GM12891 (cell line): Measurements from ENCODE around the gene ADK.
"Not testable (repeated sequence)": the region's sequence is repeated elsewhere in the genome, so short reads cannot be mapped to it uniquely, and the experiment has no call there.

Source experiments
- DNase-seq: peaks from one replicate; pipeline ENCODE4 v3.0.0; 2011; ENCODE audit warnings: low spot score; ENCODE audit not compliant: insufficient read length
- FAIRE-seq: peaks from 2 replicates; lab custom pipeline; 2011; peaks lifted over from hg19 to GRCh38; lab: Jason Lieb, UNC
- PAX5 ChIP-seq: IDR thresholded peaks from 2 replicates; pipeline ENCODE4 v1.6.1; 2011; ENCODE audit warnings: low read length, moderate library complexity, mild to moderate bottlenecking; ENCODE audit not compliant: insufficient read depth, severe bottlenecking
- POLR2A ChIP-seq: IDR thresholded peaks from 2 replicates; pipeline ENCODE4 v1.6.1; 2011; ENCODE audit warnings: low read depth, low read length, control low read depth
- POLR2AphosphoS5 ChIP-seq: IDR thresholded peaks from 2 replicates; pipeline ENCODE4 v1.6.1; 2011; ENCODE audit warnings: low read depth, low read length, control low read depth
- POU2F2 ChIP-seq: IDR thresholded peaks from 2 replicates; pipeline ENCODE4 v1.6.1; 2011; ENCODE audit warnings: low read depth, mild to moderate bottlenecking, control low read depth, low read length, moderate library complexity
- SPI1 ChIP-seq: IDR thresholded peaks from 2 replicates; pipeline ENCODE4 v1.6.1; 2011; ENCODE audit warnings: low read depth, low read length, control low read depth
- TAF1 ChIP-seq: IDR thresholded peaks from 2 replicates; pipeline ENCODE4 v1.6.1; 2011; ENCODE audit warnings: low read depth, low read length, control low read depth

The ADK gene

GRCh38 chr10:74575912-74576311 is 424.9 kb downstream of the ADK start:
- TF ChIP-seq SPI1 = no peak
- no peak for TF ChIP-seq POLR2AphosphoS5
- no peak for TF ChIP-seq POU2F2
- no peak for TF ChIP-seq TAF1
- no peak for TF ChIP-seq PAX5
- TF ChIP-seq POLR2A = no peak
- no peak for DNase-seq
- FAIRE-seq = no peak

DNA sequence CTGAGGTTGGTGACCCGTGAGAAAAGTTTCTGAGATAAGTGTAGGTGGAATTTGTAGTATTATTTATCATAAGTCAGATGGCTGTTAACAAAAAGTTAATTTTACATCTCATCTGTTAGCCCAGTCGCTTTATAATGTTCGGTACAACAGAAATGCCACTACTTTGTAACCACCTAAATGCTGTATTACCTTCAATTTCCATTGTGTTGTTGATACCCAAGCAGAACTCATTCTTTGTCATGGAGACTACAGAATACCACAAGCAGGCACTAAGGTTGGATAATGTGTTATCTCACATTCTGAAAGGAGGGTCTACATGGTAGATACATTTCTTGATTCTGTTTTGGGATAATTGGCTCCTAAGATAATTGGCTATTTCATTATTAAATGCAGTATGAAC is 425.6 kb downstream of the ADK start:
- TF ChIP-seq TAF1 = no peak
- DNase-seq (no peak), FAIRE-seq (no peak)

DNA sequence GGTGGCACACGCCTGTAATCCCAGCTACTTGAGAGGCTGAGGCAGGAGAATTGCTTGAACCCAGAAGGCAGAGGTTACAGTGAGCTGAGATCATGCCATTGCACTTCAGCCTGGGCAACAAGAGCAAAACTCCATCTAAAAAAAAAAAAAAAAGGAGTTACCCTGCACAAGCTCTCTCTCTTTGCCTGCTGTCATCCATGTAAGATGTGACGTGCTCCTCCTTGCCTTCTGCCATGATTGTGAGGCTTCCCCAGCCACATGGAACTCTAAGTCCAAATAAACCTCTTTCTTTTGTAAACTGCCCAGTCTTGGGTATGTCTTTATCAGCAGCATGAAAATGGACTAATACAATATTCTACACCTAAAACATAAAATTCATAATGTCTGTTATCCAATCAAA is 429.4 kb downstream of the ADK start:
- not testable (repeated sequence) for FAIRE-seq, DNase-seq

DNA sequence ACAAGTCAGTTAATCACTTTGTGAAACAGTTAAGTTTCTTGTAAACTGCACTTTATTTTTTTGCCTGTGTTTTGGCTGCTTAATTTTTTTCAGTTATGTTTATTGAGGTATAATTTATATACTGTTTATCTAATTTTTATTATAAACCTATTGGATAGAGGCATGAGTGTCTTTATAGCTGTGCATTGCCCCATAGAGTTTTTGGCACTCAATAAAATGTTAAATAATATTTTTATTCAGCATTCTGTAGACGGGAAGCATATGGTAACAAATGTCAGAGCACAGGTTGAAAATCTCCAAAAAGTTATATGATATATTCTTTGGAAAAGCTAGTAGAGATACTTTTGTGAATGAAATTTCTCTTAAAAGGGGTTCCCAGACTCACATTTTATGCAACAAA is 431.5 kb downstream of the ADK start:
- no peak for FAIRE-seq
- TF ChIP-seq POLR2AphosphoS5 (no peak), TAF1 (no peak), POU2F2 (no peak), SPI1 (no peak), POLR2A (no peak), PAX5 (no peak)
- DNase-seq = no peak

DNA sequence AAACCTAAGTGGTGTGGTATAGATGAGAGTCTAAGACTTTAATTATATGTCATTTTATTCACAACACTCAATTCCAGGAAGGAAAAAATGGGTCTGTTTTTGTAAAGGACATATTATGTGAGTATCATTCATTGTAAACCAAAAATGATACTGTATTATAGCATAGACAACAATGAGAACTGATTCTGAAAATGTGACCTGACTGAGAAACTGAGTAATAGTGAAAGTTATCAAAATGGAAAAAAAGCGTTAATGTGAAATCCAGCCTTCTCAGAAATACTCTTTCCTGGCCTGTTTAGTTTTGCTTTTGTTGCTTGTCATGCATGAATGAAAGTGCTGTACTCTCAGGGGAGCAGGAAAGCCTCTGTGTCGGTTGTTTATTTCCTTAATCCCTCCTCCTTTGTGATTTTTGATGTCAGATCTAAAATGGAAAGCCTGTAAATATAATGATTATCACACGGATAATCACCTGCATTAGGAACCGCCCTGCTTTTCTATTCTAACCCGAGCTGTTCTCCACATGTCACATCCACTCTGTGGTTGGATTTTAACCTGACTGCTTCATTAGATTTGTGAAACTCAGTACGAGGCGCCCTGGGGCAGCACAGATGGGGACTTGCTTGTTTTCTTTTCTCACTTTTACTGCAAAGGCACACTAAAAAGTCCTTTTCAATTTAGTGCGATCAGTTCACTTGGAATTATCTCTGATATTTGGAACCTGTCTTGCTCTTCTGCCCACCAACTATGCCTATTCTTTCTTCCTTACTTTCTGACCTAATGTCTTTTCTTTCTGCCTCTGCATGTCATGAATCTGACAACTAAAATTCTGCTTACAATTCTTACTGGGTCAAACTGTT is 434.4 kb downstream of the ADK start:
- TF ChIP-seq PAX5 (peak; percentile 90), SPI1 (0 out of 2 replicates have a peak, but pooled peaks have one; percentile 4), POLR2AphosphoS5 (no peak), POLR2A (no peak; the same call in 1 of the 2 replicates), POU2F2 (no peak), TAF1 (no peak)
- DNase-seq = no peak
- peak; percentile 85 for FAIRE-seq

GRCh38 chr10:74586088-74586585 is 435.1 kb downstream of the ADK start:
- DNase-seq (no peak), FAIRE-seq (peak; percentile 82)
- TF ChIP-seq TAF1 (no peak), SPI1 (peak; percentile 73), POLR2AphosphoS5 (no peak), POU2F2 (no peak), POLR2A (no peak), PAX5 (no peak)

GRCh38 chr10:74587109-74587854 is 436.3 kb downstream of the ADK start:
- TF ChIP-seq POLR2A = no peak
- no peak for TF ChIP-seq PAX5
- no peak for TF ChIP-seq POLR2AphosphoS5
- TF ChIP-seq POU2F2 = no peak
- TF ChIP-seq SPI1 = no peak
- TF ChIP-seq TAF1 = no peak
- FAIRE-seq = peak; percentile 90
- DNase-seq = no peak

DNA sequence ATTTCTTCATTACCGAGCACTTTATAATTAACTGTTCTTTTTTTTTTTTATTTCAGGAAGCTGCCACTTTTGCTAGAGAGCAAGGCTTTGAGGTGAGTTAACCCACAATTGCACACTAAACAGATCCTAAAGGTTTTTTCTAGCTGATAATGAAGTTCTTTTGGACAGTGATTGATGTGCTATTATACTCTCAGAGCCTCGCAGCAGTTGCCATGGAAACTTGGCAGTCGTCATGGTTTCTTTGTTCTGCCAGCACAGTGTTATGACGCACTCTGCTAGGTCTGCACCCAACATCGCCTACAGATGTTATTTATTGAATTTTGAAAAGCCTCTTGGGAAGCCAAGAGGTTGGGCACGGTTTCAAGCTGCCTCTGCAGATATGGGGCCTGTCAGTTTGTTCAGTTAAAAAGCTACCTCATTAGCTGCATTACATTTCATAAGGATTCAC is 438.2 kb downstream of the ADK start:
- DNase-seq = no peak
- FAIRE-seq = peak; percentile 47
- no peak for TF ChIP-seq SPI1
- TF ChIP-seq POU2F2 = no peak
- TF ChIP-seq TAF1 = no peak
- no peak for TF ChIP-seq POLR2AphosphoS5
- TF ChIP-seq POLR2A = no peak
- no peak for TF ChIP-seq PAX5

GRCh38 chr10:74589851-74590250 is 438.8 kb downstream of the ADK start:
- DNase-seq (no peak), FAIRE-seq (no peak)
- TF ChIP-seq SPI1 = no peak

DNA sequence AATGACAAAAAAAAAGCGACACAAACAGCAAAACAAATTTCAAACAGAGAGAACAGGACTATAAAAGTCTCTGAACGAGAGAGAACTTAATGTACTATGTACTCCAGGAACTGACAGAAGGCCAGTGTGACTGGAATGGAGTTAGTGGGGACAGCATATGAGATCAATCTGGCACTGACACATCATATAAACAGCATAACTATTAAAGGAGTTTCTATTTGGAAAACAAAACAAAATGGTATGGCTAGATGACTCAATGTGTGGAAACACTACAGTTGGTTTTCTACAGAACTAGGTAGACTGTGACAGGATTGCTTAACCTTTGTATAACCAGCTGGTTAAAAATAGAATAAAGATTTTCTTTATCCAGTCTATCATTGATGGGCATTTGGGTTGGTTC is 442.4 kb downstream of the ADK start:
- FAIRE-seq = no peak
- TF ChIP-seq POU2F2 = no peak
- no peak for TF ChIP-seq SPI1
- TF ChIP-seq POLR2A = no peak
- no peak for TF ChIP-seq PAX5
- TF ChIP-seq POLR2AphosphoS5 = no peak
- no peak for TF ChIP-seq TAF1
- no peak for DNase-seq
